NCI-H69 (cell line): Measurements from ENCODE around the gene SLC25A42.
"Not testable (repeated sequence)": the region's sequence is repeated elsewhere in the genome, so short reads cannot be mapped to it uniquely, and the experiment has no call there.

Experiments
- DNase-seq: peaks from one replicate; lab custom pipeline; 2025; lab: John Stamatoyannopoulos, UW

The SLC25A42 gene

GRCh38 chr19:19063183-19064097 is at the start of gene SLC25A42:
Gene SLC25A42, plus strand, starts transcription at chr19:19063994. Its CDS starts 32,131 bp downstream, at chr19:19096125.
- peak; percentile 100 for DNase-seq

- no peak for DNase-seq
These were observed 42.7 kb upstream of the SLC25A42 start for GRCh38 chr19:19021115-19021514.

- no peak for DNase-seq
These were observed 41.3 kb upstream of the SLC25A42 start for GRCh38 chr19:19022380-19022961.

GRCh38 chr19:19023376-19023775 is 40.4 kb upstream of the SLC25A42 start:
- DNase-seq: not testable (repeated sequence)

- DNase-seq: no peak
These were observed 37.9 kb upstream of the SLC25A42 start for GRCh38 chr19:19025861-19026260.

- no peak for DNase-seq
These were observed 37.4 kb upstream of the SLC25A42 start for GRCh38 chr19:19026299-19026971.

GRCh38 chr19:19027228-19027627 is 36.6 kb upstream of the SLC25A42 start:
- no peak for DNase-seq

- no peak for DNase-seq
These were observed 35.3 kb upstream of the SLC25A42 start for GRCh38 chr19:19028526-19028925.

GRCh38 chr19:19031891-19032290 is 31.9 kb upstream of the SLC25A42 start:
- no peak for DNase-seq

GRCh38 chr19:19032420-19033175 is 31.2 kb upstream of the SLC25A42 start:
- DNase-seq: peak; percentile 69

- DNase-seq: no peak
These were observed 30.7 kb upstream of the SLC25A42 start for GRCh38 chr19:19033176-19033425.

- peak; percentile 97 for DNase-seq
These were observed 30.2 kb upstream of the SLC25A42 start, which contains the start of the genes ARMC6 and SUGP2 for GRCh38 chr19:19033426-19034203. Gene ARMC6, plus strand, starts transcription at chr19:19033603. Its CDS starts 607 bp downstream, at chr19:19034210. Gene SUGP2, minus strand, starts transcription at chr19:19033517. Its CDS starts 2,446 bp downstream, at chr19:19031071.

- peak; percentile 91 for DNase-seq
These were observed 29.6 kb upstream of the SLC25A42 start for GRCh38 chr19:19034204-19034624.

- DNase-seq: no peak
These were observed 23.9 kb upstream of the SLC25A42 start for GRCh38 chr19:19039901-19040300.

- no peak for DNase-seq
These were observed 23.4 kb upstream of the SLC25A42 start for GRCh38 chr19:19040417-19040816.

- no peak for DNase-seq
These were observed 21.0 kb upstream of the SLC25A42 start for GRCh38 chr19:19042732-19043280.

- no peak for DNase-seq
These were observed 20.3 kb upstream of the SLC25A42 start for GRCh38 chr19:19043481-19043880.

- DNase-seq: no peak
These were observed 19.9 kb upstream of the SLC25A42 start for GRCh38 chr19:19043881-19044280.

- no peak for DNase-seq
These were observed 14.4 kb upstream of the SLC25A42 start for GRCh38 chr19:19049406-19049805.

- no peak for DNase-seq
These were observed 13.7 kb upstream of the SLC25A42 start for GRCh38 chr19:19050104-19050503.

GRCh38 chr19:19050731-19051130 is 13.1 kb upstream of the SLC25A42 start:
- DNase-seq: no peak
